ENCODE measurements around the gene KLF3.
"Not testable (repeated sequence)": the region's sequence is repeated elsewhere in the genome, so short reads cannot be mapped to it uniquely, and the experiment has no call there.

The KLF3 gene

DNA sequence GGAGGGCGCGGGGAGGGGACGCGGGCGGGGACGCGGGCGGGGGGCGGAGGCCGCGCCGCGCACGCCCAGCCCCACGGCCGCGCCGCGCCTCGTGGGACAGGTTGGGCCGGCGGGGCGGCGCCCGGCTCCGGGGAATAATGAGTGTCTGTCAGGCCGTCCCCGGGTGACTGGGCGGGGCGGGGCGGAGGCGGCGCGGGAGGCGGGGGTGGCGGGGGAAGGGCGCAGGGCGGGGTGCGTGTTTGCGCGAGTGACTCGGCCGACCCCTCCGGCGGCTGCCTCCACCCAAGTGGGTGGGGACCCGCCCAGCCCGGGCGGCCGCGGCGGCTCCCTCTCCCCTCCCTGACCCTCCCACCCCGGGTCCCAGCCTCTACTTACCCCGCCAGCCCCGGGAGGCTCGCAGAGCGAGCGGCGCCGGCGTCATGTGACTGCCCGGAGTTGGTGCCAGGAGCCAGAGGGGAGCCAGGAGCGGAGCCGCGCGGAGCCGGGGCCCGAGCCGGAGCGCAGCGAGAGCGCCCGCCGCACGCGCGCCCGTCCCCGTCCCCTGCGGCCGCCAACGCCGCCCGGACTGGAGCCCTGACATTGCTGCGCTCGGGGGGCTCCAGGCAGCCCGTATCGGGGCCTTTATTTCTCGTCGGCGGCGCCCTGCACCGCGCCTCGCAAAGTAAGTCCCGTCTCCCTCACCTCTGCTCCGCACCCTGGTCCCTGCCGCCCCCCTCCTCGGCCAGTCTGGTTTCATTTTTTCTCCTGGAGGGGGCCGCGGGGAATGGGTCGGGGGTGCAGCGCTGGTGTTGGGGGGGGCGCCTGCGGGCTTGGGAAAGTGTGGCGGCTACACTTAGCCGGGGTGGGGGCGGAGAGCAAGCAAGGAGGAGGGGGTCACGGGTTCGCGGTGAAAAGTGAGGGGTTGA lies at the start of gene KLF3:
KLF3 (plus strand) TSS at position 399 of the 905 bp plus-strand sequence. CDS start 16,427 bp downstream, outside the sequence.
- peak; percentile 74 for DNase-seq (ENCODE audit: low read depth)

GRCh38 chr4:38614231-38614630 lies 49.8 kb upstream of the KLF3 start:
- DNase-seq (ENCODE audit: low read depth): no peak

GRCh38 chr4:38615847-38616246 lies 48.2 kb upstream of the KLF3 start:
- no peak for DNase-seq (ENCODE audit: low read depth)

- no peak for DNase-seq (ENCODE audit: low read depth)
Observed at GRCh38 chr4:38618505-38618904, 45.5 kb upstream of the KLF3 start.

GRCh38 chr4:38619316-38619715 lies 44.7 kb upstream of the KLF3 start:
- no peak for DNase-seq (ENCODE audit: low read depth)

GRCh38 chr4:38620065-38620464 lies 43.9 kb upstream of the KLF3 start:
- DNase-seq (ENCODE audit: low read depth): no peak

DNA sequence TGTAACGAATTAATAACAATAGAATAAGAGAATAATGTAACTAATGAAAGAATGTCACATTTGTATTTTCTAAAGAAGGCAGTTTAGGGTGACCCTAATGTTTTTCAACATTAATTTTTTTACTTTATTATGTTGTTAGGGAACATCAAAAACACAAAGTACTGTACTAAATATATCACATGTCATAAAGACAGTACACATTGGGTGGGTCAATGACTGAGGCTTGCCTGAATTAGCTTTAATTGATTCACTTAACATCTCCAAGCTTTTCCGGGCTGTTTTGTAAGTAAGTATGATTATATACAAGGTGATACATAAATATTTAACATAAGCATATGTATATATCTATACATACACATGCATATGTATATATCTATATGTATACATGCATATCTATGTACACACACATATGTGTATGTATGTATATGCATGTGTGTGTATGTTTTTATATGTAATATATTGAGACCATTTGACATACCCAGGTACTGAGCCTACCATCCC lies 43.4 kb upstream of the KLF3 start:
- no peak for DNase-seq (ENCODE audit: low read depth)

- no peak for DNase-seq (ENCODE audit: low read depth)
Observed at GRCh38 chr4:38621028-38621684, 42.8 kb upstream of the KLF3 start.

DNA sequence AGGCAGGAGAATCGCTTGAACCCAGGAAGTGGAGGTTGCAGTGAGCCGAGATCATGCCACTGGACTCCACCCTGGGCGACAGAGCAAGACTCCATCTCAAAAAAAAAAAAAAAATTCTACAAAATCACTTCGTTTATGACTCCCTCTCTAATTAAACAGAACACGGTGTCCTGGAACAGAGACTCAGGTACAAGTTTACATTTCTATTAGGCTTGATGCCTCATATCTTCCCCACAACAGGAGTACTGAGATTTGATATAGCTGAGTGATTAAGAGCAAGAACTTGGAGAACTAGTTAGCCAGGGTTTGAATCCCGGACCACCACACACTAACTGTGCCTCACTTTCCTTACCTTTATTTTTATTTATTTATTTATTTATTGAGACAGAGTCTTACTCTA lies 42.2 kb upstream of the KLF3 start:
- DNase-seq (ENCODE audit: low read depth): no peak

DNA sequence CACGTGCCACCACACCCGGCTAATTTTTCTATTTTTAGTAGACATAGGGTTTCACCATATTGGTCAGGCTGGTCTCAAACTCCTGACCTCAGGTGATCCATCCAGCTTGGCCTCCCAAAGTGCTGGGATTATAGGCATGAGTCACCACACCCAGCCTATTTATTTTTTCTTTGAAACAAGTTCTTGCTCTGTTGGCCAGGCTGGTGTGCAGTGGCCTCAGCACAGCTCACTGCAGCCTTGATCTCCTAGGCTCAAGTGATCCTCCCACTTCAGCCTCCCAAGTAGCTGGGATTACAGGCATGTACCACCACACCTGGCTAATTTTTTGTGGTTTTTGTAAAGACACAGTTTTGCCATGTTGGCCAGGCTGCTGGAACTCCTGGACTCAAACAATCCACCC lies 41.7 kb upstream of the KLF3 start:
- not testable (repeated sequence) for DNase-seq (ENCODE audit: low read depth)

GRCh38 chr4:38623260-38623659 lies 40.7 kb upstream of the KLF3 start:
- no peak for DNase-seq (ENCODE audit: low read depth)

DNA sequence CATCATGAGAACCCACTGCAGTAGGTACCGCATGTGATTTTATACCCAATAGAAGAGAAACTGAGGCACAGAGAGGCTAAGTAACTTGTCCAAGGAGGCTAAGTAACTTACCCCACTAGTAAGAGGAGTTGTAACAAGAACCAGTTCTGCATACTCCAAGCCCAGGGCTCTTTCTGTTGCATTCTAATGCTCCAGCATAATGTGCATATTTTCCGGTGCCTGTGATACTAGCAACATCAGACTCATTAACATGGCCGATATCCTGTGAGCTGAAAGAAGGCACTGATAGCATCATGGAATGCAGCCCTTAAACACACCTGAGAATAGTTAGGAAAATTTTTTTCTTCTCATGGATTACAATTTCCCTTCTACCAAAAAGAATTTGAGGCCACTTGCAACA lies 39.7 kb upstream of the KLF3 start:
- DNase-seq (ENCODE audit: low read depth): no peak

DNA sequence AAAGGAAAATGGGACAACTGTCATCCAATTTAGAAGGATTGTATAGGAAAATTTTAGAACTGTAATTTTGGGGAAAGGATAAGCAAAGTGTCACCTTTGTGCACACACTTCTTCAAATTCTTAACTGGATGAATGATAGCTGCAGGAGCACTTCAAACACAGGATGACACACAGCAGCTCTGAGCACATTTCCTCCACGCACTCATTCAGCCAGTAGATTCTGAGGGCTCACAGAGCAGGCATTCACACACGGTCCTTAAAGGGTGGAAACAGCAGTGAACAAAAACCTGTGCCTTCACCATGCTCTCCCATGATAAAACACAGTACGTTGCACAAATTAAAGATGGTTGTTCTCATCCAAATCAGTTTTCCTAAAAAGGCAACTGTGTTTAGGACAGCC lies 38.5 kb upstream of the KLF3 start:
- no peak for DNase-seq (ENCODE audit: low read depth)

DNA sequence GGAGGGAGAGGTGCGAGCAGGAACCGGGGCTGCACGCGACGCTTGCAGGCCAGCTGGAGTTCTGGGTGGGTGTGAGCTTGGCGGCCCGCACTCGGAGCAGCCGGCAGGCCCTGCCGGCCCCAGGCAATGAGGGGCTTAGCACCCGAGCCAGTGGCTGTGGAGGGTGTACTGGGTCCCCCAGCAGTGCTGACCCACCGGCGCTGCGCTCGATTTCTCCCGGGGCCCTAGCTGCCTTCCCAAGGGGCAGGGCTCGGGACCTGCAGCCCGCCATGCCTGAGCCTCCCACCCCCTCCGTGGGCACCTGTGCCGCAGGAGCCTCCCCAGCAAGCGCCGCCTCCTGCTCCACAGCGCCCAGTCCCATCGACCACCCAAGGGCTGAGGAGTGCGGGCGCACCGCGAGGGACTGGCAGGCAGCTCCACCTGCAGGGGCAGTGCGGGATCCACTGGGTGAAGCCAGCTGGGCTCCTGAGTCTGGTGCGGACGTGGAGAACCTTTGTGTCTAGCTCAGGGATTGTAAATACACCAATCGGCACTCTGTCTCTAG lies 37.0 kb upstream of the KLF3 start:
- DNase-seq (ENCODE audit: low read depth): not testable (repeated sequence)

DNA sequence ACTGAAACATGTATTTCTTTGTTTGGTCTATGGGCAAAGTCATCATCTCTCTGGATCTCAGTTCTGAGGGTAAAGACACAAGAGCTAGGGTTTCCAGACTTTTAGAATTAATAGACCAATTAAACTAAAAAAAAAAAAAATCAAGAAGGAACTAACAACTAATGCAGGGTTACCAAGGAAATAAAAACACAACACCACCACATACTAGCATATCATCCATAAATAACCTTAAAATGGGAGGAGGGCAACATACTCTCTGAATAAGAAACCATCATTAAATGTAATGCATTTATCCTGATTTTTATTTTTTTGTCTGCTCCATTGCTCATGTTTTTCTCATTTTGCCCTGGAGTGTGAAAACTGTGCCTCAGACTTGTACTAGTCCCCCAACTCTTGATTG lies 33.5 kb upstream of the KLF3 start:
- DNase-seq (ENCODE audit: low read depth): no peak

DNA sequence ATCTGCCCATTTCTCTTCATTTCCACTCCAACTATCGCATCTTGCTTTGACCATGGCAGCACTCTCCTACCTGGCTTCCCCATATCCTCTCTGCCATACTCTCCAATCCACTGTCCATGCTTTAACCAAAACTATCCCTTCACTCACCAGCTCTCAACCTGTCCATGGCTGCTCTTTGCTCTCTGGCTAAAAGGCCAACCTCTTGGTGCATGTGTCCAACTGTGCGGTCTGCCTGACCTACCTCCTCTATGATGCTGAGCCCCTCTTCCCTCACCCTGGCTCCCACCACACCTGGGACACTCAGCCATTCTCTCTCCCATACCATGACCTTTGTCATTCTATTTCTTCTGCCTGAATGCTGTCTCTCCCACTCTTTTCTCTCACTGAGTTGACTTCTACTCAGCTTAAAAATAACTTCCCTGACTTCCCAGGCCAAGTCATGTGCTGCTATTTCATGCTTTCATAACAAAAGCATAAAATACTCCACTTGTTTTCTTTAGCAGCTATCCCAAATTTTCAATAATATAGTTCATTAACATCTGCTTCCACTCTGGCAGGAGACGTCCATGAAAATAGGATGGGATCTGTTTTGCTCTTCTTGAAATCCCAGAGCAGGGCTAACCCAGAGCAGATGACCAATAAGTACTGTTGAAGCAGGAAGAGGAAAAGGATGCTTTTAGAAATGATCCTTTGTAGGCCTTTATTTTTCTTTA lies 29.8 kb upstream of the KLF3 start:
- no peak for DNase-seq (ENCODE audit: low read depth)

DNA sequence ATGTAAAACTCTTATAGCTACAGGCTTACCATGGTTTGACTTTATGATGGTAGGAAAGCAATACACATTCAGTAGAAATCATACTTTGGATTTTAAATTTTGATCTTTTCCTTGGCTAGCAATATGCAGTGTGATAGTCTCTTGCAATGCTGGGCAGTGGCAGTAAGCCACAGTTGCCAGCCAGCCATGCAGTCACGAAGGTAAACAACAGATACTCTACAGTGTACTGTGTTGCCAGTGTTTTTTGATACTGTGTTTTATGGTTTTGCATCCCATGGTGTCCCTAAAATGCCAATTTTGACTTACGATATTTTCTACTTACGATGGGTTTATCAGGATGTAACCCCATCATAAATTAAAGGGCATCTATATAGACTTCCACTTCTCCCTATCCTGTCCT lies 24.8 kb upstream of the KLF3 start:
- DNase-seq (ENCODE audit: low read depth): no peak

- no peak for DNase-seq (ENCODE audit: low read depth)
Observed at GRCh38 chr4:38641811-38642210, 22.2 kb upstream of the KLF3 start.

DNA sequence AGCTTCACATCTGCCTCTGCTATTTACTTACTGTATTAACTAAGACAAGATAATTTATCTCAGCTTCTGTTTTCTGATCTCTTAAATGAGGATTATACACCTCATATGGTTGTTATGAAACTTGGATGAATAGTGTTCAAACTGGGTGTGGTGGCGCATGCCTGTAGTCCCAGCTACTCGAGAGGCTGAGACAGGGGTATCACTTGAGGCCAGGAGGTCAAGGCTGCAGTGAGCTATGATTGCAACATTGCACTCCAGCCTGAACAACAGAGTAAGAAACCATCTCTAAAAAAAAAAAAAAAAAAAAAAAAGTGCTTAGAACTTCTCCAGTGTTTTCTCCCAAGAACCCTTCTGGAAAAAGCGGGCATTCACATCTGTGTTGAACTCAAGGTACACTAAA lies 19.8 kb upstream of the KLF3 start:
- DNase-seq (ENCODE audit: low read depth): no peak

GRCh38 chr4:38647101-38647819 lies 16.7 kb upstream of the KLF3 start:
- DNase-seq (ENCODE audit: low read depth): no peak

- no peak for DNase-seq (ENCODE audit: low read depth)
Observed at GRCh38 chr4:38650133-38650532, 13.9 kb upstream of the KLF3 start.

DNA sequence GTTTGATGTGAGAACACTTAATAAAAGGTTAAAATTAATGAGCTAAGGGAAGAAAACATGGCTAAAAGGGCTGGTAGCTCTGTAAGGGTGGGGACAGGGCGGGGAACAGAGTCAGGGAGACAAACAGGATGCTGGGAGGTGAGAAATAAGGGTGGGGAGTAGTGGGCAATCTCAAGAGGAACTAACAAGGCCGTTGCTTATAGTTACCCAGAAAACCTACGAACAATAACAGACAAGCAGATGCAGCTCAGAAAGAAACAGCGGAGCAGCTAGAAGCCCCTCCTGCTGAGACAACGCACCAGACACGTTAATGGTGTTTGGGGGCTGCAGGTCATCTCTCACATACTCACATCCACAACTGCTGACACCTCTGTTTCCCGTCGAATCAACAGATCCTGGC lies 9.7 kb upstream of the KLF3 start:
- DNase-seq (ENCODE audit: low read depth): no peak

All from stimulated activated CD8-positive, alpha-beta memory T cell treated with anti-CD3 and anti-CD28 coated beads, Interleukin-4, amount 100 ng/mL, for 24 hours (primary cell).